GM19324 (cell line): ENCODE measurements around the gene PADI1.

Source experiments
- ATAC-seq: cut with Tn5 transposase; IDR thresholded peaks from one replicate; pipeline ENCODE4 v1.9.1; 2021; ENCODE audit warnings: mild to moderate bottlenecking, moderate library complexity; ENCODE audit not compliant: unreplicated experiment, low FRiP score

The PADI1 gene

GRCh38 chr1:17181781-17182464 lies 23.0 kb upstream of the PADI1 start:
- ATAC-seq: no peak

- ATAC-seq: no peak
These were observed 21.4 kb upstream of the PADI1 start for GRCh38 chr1:17183388-17184160.

- ATAC-seq: no peak
These were observed 20.7 kb upstream of the PADI1 start for GRCh38 chr1:17184161-17184665.

- ATAC-seq: no peak
These were observed 20.0 kb upstream of the PADI1 start for GRCh38 chr1:17184822-17185484.

- ATAC-seq: no peak
These were observed 19.5 kb upstream of the PADI1 start for GRCh38 chr1:17185485-17185860.

- no peak for ATAC-seq
These were observed 18.6 kb upstream of the PADI1 start for GRCh38 chr1:17186216-17186909.

- ATAC-seq: no peak
These were observed 17.9 kb upstream of the PADI1 start for GRCh38 chr1:17187051-17187450.

GRCh38 chr1:17188217-17188616 lies 16.7 kb upstream of the PADI1 start:
- ATAC-seq: no peak

- ATAC-seq: no peak
These were observed 15.9 kb upstream of the PADI1 start for GRCh38 chr1:17188889-17189631.

GRCh38 chr1:17189632-17189990 lies 15.3 kb upstream of the PADI1 start:
- no peak for ATAC-seq

GRCh38 chr1:17190010-17190995 lies 14.6 kb upstream of the PADI1 start:
- ATAC-seq: no peak

GRCh38 chr1:17191990-17192242 lies 13.0 kb upstream of the PADI1 start:
- no peak for ATAC-seq

GRCh38 chr1:17192394-17193221 lies 12.3 kb upstream of the PADI1 start:
- ATAC-seq: no peak

- no peak for ATAC-seq
These were observed 11.5 kb upstream of the PADI1 start for GRCh38 chr1:17193222-17194132.

GRCh38 chr1:17194133-17194475 lies 10.8 kb upstream of the PADI1 start:
- ATAC-seq: no peak

GRCh38 chr1:17194615-17195528 lies 10.1 kb upstream of the PADI1 start:
- no peak for ATAC-seq

- no peak for ATAC-seq
These were observed 9.2 kb upstream of the PADI1 start for GRCh38 chr1:17195731-17196130.
